ENCODE results near the gene TADA2A.
"Not testable (repeated sequence)": the region's sequence is repeated elsewhere in the genome, so short reads cannot be mapped to it uniquely, and the experiment has no call there.

The TADA2A gene

GRCh38 chr17:37492167-37492566, 85.5 kb downstream of the TADA2A start:
- no peak for DNase-seq (ENCODE audit: low read depth in 3 of 3)

DNA sequence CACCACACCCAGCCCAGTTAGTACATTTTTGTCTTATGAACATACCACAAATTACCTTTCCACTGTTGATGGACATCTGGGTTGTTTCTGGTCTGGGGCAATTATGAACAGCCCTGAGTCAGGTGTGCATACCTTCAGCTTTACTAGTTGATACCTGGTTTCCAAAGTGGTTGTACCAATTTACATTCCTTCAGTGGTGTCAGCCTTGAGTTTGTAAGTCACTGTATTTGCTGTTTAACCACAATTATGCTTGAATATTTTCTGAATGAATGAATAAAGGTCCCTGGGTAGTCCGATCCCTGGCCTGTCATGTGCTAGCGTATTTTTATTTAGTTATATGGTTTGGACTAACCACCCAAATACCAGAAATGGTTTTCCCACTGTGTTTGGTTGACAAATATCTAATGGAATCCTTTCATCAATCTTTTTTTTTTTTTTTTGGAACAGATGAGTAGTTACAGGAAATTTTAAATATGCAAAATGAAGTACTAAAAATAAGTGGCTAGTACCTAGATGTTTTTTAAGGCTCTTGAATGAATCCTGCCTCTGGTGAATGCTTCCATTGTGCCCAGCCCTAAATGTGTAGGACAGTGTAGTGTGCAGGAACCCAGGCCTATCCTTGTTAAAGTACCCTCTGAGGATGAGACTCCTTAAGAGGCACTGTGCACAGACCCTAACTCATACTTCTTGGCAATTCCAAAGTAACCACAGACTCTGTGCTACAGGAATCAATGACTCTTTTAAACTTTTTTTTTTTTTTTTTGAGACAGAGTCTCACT, 86.8 kb downstream of the TADA2A start:
- no peak for DNase-seq (ENCODE audit: low read depth in 3 of 3)

DNA sequence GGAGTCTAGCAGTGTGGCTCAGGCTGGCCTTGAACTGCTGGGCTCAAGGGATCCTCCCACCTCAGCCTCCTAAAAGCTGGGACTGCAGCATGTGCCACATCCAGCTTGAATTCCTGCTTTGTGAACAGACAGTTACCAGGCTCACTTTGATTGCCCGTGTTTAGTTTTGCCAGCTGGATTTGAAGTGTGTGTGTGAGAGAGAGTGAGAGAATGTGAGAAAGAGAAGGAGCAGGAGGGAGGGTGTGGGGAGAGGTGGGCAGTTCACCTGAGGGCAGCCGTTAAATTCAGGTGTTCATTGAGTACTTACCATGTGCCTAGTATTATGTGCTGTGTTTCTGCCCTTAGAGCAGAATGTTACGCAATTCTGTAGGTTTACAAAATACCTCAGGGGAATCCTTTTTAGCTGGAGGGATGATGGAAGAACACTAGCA, 87.7 kb downstream of the TADA2A start:
- DNase-seq (ENCODE audit: low read depth in 3 of 3): no peak

GRCh38 chr17:37494971-37495370, 88.3 kb downstream of the TADA2A start:
- no peak for DNase-seq (ENCODE audit: low read depth in 3 of 3)

DNA sequence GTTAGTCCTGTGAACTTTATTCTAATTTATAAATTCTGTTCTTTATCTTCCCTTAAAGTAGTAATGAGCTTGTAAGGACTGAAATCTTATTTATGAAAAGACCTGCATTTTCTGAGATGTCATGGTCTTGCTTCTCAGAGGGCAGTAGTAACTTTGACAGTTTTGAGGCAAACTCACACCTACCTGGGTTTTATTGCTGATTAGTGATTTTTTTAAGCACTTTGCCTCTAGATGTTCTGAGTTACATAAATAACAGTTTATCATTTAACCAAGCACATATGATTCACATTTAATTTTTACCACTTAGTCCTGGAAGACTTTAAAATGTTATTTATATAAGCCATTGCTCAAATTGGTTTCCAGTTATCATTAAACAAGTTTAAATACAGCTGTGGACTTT, 93.7 kb downstream of the TADA2A start:
- DNase-seq (ENCODE audit: low read depth in 3 of 3): no peak

DNA sequence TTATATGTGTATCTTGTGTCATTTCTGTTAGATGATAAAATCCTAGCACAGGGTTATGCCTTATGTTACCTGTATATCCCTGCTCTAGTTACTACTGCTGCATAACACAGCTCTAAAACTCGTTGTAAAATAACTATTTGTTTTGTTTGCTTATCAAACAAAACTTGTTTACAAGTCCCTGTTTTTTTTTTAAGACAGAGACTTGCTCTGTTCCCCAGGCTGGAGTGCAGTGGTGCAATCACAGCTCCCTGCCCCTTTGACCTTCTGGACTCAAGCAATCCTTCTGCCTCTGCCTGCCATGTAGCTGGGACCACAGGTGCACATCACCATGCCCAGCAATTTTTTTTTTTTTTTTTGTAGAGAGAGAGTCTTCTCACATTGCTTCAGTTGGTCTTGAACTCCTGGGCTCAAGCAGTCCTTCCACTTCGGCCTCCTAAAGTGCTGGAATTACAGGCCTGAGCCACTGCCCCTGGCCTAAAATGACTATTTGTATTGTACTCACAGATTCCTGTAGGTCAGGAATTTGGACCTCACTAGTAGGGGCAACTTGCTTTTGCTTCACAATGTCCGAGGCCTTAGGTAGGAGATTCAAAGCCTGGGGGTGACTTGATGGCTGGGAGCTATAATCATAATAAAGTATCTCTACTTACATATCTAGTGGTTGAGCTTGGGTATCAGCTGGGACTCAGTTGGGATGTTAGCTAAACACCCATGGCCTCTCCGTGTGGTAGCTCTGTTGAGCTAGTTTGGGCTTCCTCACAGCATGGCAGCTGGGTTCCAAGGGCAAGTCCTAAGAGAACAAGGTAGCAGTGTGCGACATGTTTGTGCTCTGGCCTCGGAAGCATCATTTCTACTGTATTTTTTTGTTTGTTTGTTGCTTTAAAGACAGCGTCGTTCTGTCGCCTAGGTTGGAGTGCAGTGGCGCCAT, 95.6 kb downstream of the TADA2A start:
- DNase-seq (ENCODE audit: low read depth in 3 of 3): no peak

DNA sequence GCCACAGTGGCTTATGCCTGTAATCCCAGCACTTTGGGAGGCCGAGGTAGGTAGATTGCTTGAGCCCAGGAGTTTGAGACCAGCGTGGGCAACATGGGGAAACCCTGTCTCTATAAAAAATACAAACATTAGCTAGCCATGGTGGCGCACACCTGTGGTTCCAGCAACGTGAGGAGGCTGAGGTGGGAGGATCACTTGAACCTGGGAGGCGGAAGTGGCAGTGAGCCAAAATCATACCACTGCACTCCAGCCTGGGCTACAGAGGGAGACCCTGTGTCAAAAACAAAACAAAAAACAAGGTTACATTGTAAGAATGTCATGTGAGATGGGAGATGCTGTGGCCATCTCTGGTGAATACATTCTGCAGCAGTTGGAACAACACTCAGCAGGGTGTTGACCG, 96.5 kb downstream of the TADA2A start:
- no peak for DNase-seq (ENCODE audit: low read depth in 3 of 3)

DNA sequence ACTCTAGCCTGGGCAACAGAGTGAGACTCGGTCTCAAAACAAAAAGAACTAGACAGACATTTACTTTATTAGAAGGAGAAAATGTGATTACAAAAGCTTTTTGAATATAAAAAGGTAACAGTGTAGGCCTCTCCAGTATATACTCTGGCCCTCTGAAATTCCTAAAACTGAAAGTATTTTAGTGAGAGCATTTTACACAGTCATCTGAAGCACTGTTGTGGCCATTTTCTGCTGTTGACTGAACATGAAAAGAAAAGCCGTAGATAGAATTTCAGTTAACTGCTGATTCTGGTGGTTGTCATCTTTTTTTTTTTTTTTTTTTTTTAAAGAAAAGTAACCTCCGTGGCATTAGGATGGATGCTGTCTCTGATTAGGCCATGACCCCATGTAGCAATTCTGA, 98.6 kb downstream of the TADA2A start:
- no peak for DNase-seq (ENCODE audit: low read depth in 3 of 3)

DNA sequence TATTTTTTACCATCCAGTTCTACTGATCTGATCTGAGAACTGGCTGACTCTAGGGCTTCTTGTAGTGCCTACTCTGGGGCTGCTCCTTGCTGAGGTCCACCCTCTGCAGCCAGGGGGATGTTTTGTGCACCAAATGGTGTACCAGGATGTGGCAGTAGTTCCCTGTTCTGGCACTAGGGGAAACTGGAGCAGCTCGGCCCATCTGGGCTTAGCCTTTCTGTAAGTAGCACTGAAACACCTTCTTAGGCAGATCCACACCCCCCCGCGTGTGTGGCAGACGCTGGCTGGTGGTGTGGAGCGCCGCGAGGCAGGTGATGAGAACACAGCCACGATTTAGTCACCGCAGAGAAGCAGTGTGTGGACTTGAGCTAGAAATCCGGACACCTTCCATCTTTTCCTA, 100.0 kb downstream of the TADA2A start:
- no peak for DNase-seq (ENCODE audit: low read depth in 3 of 3)

DNA sequence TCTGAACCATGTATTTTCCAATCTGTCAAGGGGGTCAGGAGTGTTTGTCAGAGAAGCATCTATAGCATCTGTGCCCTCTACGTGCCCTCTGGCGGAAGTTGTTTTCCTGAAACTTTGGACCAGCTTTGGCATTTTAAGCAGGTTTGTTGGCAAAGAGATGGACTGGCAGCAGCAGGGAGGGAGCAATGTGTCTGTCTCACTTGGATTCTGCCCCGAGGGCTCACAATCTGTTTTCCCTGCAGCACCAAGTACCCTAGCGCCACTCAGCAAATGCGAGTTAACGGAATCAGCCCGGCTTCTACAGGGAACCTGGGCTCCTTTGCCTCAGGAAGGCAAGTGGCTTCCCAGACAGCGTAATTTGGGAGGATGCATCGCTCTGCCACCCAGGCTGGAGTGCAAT, 100.4 kb downstream of the TADA2A start:
- no peak for DNase-seq (ENCODE audit: low read depth in 3 of 3)

GRCh38 chr17:37510056-37510455, 103.4 kb downstream of the TADA2A start:
- no peak for DNase-seq (ENCODE audit: low read depth in 3 of 3)

DNA sequence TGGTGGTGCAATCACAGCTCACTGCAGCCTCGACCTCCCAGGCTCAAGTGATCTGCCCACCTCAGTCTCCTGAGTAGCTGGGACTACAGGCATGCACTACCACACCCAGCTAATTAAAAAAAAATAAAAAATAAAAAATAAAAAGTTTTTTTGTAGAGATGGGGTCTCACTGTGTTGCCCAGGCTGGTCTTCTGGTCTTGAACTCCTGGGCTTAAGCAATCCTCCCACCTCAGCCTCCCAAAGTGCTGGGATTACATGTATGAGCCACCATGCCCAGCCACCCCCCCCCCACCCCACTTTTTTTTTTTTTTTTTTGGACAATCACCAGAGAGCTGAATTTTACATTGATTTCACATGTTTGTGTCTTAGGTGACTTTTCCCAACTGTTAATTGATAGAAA, 105.0 kb downstream of the TADA2A start:
- not testable (repeated sequence) for DNase-seq (ENCODE audit: low read depth in 3 of 3)

DNA sequence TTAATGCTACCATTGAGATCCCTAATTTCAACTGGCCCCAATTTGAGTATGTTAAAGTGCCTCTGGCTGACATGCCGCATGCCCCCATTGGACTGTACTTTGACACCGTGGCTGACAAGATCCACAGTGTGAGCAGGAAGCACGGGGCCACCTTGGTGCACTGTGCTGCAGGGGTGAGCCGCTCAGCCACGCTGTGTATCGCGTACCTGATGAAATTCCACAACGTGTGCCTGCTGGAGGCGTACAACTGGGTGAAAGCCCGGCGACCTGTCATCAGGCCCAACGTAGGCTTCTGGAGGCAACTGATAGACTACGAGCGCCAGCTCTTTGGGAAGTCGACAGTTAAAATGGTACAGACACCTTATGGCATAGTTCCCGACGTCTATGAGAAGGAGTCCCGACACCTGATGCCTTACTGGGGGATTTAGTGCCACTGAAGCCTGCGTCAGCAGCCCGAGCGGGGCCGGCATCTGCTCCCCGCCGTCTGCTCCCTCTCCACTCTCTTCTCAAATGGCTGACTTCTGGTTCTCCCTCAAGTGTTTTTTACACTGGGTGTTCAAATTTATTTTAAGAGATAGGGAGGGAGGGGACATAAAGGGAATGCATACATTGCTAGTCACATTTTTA, 105.9 kb downstream of the TADA2A start:
- DNase-seq (ENCODE audit: low read depth in 3 of 3): no peak

GRCh38 chr17:37513711-37514110, 107.0 kb downstream of the TADA2A start:
- DNase-seq (ENCODE audit: low read depth in 3 of 3): no peak

GRCh38 chr17:37516127-37516571, 109.5 kb downstream of the TADA2A start:
- DNase-seq (ENCODE audit: low read depth in 3 of 3): no peak

- DNase-seq (ENCODE audit: low read depth in 3 of 3): no peak
Observed at GRCh38 chr17:37517881-37518280, 111.2 kb downstream of the TADA2A start.

- DNase-seq (ENCODE audit: low read depth in 3 of 3): no peak
Observed at GRCh38 chr17:37518826-37519225, 112.1 kb downstream of the TADA2A start.

DNA sequence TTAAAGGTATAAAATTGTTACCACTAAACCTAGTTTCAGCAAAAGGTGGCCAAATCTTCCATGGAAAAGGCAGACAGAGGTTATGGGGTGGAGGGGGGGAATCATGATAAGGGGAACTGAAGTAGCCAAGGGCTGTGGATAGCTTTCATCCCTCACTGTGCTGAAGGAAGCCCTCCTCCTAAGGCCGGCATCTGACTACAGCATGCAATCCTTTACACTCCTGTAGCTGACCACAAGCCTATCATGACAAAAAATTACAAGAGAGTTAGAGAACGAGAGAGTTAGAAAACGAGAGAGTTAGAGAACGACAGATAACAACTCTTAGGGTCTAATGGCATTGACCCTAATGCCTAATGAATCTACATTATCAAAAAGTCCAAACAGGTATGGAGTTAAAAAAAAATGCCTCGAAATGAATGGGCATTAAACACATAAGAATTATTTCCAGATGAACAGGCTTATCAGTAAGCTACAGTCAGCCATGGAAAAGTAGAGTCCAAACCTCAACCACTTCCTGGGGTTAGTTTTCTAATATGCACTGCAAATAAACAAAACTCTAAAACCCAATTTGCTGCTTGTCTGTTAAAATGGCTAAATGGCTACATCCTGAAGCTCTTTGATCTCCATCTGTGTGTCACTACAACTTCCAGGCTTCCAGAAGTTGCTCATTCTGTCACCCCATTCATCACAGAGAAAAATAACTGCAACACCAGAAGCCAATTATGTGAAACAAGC, 112.7 kb downstream of the TADA2A start:
- DNase-seq (ENCODE audit: low read depth in 3 of 3): no peak

GRCh38 chr17:37520174-37520573, 113.5 kb downstream of the TADA2A start:
- no peak for DNase-seq (ENCODE audit: low read depth in 3 of 3)

DNA sequence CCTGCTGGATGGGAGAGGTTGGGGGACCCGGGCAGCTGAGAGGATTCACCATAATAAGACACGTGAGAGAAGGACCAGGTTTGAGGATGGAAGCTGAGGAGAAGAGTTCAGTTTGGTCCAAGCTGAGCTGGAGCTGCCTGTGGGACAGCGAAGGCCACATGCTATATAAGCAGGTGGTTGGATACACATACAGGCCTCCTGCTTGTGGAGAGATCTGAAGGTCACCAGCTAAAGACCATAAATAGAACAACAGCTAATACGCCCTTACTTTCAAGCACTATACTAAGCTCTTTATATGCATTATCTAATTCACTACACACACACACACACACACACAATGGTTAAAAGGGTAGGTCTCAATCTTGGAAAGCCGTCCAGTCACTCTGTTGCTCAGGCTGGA, 115.1 kb downstream of the TADA2A start:
- no peak for DNase-seq (ENCODE audit: low read depth in 3 of 3)

DNA sequence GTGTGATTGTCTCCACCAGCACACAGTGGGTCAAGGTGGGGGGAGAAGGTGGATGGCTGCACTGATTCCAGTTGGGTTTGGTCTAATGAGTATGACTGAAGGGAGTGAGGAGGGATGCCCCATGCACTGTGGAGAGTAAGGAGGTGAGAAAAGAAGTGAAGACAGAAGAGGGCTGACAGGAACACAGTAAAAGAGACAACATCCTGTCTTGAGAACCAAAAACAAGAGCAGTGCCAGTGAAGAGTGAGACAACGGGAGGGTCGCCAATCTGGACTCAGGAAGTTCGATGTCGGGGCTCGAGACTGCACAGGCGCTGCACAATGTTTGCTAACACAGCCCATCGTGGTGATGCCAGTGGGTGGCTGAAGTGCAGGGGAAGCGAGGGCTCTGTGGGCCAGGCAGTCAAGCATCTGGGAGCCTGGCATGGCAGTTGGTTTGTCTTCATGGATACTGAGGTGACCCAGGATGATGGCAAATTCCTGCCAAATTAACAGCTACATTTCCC, 117.1 kb downstream of the TADA2A start:
- no peak for DNase-seq (ENCODE audit: low read depth in 3 of 3)

All from stimulated activated CD4-positive, alpha-beta T cell treated with anti-CD3 and anti-CD28 coated beads, TNF-alpha, amount 100 ng/mL, for 4 hours (primary cell).